ENCODE results near the gene ORAI1.
"Not testable (repeated sequence)": the region's sequence is repeated elsewhere in the genome, so short reads cannot be mapped to it uniquely, and the experiment has no call there.

DNA sequence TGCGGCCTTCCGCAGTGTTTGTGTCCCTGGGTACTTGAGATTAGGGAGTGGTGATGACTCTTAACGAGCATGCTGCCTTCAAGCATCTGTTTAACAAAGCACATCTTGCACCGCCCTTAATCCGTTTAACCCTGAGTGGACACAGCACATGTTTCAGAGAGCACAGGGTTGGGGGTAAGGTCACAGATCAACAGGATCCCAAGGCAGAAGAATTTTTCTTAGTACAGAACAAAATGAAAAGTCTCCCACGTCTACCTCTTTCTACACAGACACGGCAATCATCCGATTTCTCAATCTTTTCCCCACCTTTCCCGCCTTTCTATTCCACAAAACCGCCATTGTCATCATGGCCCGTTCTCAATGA is 7.5 kb downstream of the ORAI1 start:
- not testable (repeated sequence) for TF ChIP-seq CTCF (conservative IDR thresholded peaks at IDR 0.05; ENCODE audit: low read depth, low read length); EZH2 (IDR thresholded peaks at IDR 0.05; ENCODE audit: low read length, unreplicated experiment)

Data from PC-3 (cell line).